HEK293 (cell line): Measurements from ENCODE around the gene SRGAP2C.
"Not testable (repeated sequence)": the region's sequence is repeated elsewhere in the genome, so short reads cannot be mapped to it uniquely, and the experiment has no call there.

ENCODE experiments used
- GLIS2 ChIP-seq: fragments of 450-650 bp; formaldehyde crosslinking; IDR thresholded peaks from 2 replicates; pipeline ENCODE4 v1.5.1; 2016; ENCODE audit warnings: missing biosample characterization, missing genetic modification characterization
- HOXA7 ChIP-seq: sonication (generic); formaldehyde crosslinking; IDR thresholded peaks from 2 replicates; pipeline ENCODE4 v1.8.1; 2022; ENCODE audit warnings: missing genetic modification reagents, borderline replicate concordance
- SALL2 ChIP-seq: fragments of 450-650 bp; formaldehyde crosslinking; IDR thresholded peaks from 2 replicates; pipeline ENCODE4 v1.5.0; 2017; ENCODE audit warnings: missing biosample characterization, mild to moderate bottlenecking, missing genetic modification characterization, borderline replicate concordance
- ZBTB7A ChIP-seq: fragments of 450-650 bp; formaldehyde crosslinking; IDR thresholded peaks from 2 replicates; pipeline ENCODE4 v1.5.1; 2016; ENCODE audit warnings: low read depth, missing biosample characterization, missing genetic modification characterization
- ZFP37 ChIP-seq: fragments of 450-650 bp; formaldehyde crosslinking; IDR thresholded peaks from 2 replicates; pipeline ENCODE4 v1.5.1; 2016; ENCODE audit warnings: missing biosample characterization, missing genetic modification characterization
- ZNF2 ChIP-seq: fragments of 450-650 bp; formaldehyde crosslinking; IDR thresholded peaks from 2 replicates; pipeline ENCODE4 v1.5.1; 2016; ENCODE audit warnings: missing biosample characterization, missing genetic modification characterization
- ZNF433 ChIP-seq: fragments of 450-650 bp; formaldehyde crosslinking; IDR thresholded peaks from 2 replicates; pipeline ENCODE4 v1.5.1; 2016; ENCODE audit warnings: missing biosample characterization, missing genetic modification characterization, low read depth
- ZNF621 ChIP-seq: fragments of 450-650 bp; formaldehyde crosslinking; IDR thresholded peaks from 2 replicates; pipeline ENCODE4 v1.5.1; 2017; ENCODE audit warnings: missing biosample characterization, missing genetic modification characterization
- ZNF701 ChIP-seq: fragments of 450-650 bp; formaldehyde crosslinking; IDR thresholded peaks from 2 replicates; pipeline ENCODE4 v1.5.1; 2016; ENCODE audit warnings: missing biosample characterization, missing genetic modification characterization
- TF ChIP-seq, protein P1 (sequence below): fragments of 450-650 bp; formaldehyde crosslinking; IDR thresholded peaks from 2 replicates; pipeline ENCODE4 v1.5.1; 2016; ENCODE audit warnings: missing biosample characterization, missing genetic modification characterization, borderline replicate concordance
- TF ChIP-seq, protein P2 (sequence below): fragments of 450-650 bp; formaldehyde crosslinking; IDR thresholded peaks from 2 replicates; pipeline ENCODE4 v1.5.1; 2016; ENCODE audit warnings: missing biosample characterization, missing genetic modification characterization
- TF ChIP-seq, protein P3 (sequence below): fragments of 450-650 bp; formaldehyde crosslinking; IDR thresholded peaks from 2 replicates; pipeline ENCODE4 v1.5.1; 2016; ENCODE audit warnings: missing biosample characterization, missing genetic modification characterization
- TF ChIP-seq, protein P4 (sequence below): fragments of 450-650 bp; formaldehyde crosslinking; IDR thresholded peaks from 2 replicates; pipeline ENCODE4 v1.5.1; 2016; ENCODE audit warnings: missing biosample characterization, missing genetic modification characterization

DNA sequence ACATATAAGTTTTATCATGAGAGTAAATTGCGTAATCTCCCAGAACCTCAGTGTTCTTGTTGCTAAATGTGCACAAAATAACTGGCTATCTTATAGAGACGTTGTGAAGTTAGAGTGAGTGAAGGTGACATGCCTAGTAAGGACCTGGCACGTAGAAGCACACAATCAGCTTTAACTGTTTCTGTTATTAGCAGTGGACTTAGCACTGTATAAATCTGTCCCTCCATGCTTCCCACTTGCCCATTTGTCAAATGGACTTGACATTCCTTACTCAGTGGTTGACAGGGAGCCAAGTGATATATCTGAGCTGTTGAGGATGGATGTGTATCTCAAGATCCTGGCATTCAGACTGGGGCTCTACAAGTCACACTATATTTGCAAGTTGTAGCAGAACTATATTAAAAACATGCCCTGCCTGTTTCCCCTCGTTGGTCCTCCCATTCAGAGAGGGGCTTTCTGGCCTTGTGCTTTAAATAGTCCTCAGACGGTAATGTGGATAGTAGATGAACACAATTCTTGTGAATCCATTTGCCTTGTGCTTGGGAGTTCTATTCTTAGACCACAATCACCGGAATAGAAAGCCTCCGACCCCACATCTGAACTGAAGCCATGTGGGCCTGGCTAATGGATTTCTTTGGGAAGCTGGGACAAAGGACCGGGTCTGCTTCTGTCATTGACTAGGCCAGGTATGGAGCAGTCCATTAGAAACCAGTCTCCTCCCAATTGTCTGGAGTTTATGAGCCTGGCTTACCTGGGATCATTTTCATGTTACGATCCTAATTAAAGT is 43.0 kb downstream of the SRGAP2C start:
- TF ChIP-seq, protein P1, sequence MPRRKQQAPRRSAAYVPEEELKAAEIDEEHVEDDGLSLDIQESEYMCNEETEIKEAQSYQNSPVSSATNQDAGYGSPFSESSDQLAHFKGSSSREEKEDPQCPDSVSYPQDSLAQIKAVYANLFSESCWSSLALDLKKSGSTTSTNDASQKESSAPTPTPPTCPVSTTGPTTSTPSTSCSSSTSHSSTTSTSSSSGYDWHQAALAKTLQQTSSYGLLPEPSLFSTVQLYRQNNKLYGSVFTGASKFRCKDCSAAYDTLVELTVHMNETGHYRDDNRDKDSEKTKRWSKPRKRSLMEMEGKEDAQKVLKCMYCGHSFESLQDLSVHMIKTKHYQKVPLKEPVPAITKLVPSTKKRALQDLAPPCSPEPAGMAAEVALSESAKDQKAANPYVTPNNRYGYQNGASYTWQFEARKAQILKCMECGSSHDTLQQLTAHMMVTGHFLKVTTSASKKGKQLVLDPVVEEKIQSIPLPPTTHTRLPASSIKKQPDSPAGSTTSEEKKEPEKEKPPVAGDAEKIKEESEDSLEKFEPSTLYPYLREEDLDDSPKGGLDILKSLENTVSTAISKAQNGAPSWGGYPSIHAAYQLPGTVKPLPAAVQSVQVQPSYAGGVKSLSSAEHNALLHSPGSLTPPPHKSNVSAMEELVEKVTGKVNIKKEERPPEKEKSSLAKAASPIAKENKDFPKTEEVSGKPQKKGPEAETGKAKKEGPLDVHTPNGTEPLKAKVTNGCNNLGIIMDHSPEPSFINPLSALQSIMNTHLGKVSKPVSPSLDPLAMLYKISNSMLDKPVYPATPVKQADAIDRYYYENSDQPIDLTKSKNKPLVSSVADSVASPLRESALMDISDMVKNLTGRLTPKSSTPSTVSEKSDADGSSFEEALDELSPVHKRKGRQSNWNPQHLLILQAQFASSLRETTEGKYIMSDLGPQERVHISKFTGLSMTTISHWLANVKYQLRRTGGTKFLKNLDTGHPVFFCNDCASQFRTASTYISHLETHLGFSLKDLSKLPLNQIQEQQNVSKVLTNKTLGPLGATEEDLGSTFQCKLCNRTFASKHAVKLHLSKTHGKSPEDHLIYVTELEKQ, result not testable (repeated sequence)
- TF ChIP-seq, protein P2, sequence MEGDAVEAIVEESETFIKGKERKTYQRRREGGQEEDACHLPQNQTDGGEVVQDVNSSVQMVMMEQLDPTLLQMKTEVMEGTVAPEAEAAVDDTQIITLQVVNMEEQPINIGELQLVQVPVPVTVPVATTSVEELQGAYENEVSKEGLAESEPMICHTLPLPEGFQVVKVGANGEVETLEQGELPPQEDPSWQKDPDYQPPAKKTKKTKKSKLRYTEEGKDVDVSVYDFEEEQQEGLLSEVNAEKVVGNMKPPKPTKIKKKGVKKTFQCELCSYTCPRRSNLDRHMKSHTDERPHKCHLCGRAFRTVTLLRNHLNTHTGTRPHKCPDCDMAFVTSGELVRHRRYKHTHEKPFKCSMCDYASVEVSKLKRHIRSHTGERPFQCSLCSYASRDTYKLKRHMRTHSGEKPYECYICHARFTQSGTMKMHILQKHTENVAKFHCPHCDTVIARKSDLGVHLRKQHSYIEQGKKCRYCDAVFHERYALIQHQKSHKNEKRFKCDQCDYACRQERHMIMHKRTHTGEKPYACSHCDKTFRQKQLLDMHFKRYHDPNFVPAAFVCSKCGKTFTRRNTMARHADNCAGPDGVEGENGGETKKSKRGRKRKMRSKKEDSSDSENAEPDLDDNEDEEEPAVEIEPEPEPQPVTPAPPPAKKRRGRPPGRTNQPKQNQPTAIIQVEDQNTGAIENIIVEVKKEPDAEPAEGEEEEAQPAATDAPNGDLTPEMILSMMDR (tag by site-specific recombination), result not testable (repeated sequence)
- TF ChIP-seq, protein P3, sequence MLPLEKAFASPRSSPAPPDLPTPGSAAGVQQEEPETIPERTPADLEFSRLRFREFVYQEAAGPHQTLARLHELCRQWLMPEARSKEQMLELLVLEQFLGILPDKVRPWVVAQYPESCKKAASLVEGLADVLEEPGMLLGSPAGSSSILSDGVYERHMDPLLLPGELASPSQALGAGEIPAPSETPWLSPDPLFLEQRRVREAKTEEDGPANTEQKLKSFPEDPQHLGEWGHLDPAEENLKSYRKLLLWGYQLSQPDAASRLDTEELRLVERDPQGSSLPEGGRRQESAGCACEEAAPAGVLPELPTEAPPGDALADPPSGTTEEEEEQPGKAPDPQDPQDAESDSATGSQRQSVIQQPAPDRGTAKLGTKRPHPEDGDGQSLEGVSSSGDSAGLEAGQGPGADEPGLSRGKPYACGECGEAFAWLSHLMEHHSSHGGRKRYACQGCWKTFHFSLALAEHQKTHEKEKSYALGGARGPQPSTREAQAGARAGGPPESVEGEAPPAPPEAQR, result not testable (repeated sequence)
- TF ChIP-seq ZNF621 (tag by site-specific recombination); ZNF701 (tag by site-specific recombination); ZFP37 (tag by site-specific recombination); GLIS2 (tag by site-specific recombination); ZNF2; HOXA7 (CRISPR knock-in tag); ZBTB7A (tag by site-specific recombination); SALL2 (tag by site-specific recombination); ZNF433 (tag by site-specific recombination): not testable (repeated sequence)
- TF ChIP-seq, protein P4, sequence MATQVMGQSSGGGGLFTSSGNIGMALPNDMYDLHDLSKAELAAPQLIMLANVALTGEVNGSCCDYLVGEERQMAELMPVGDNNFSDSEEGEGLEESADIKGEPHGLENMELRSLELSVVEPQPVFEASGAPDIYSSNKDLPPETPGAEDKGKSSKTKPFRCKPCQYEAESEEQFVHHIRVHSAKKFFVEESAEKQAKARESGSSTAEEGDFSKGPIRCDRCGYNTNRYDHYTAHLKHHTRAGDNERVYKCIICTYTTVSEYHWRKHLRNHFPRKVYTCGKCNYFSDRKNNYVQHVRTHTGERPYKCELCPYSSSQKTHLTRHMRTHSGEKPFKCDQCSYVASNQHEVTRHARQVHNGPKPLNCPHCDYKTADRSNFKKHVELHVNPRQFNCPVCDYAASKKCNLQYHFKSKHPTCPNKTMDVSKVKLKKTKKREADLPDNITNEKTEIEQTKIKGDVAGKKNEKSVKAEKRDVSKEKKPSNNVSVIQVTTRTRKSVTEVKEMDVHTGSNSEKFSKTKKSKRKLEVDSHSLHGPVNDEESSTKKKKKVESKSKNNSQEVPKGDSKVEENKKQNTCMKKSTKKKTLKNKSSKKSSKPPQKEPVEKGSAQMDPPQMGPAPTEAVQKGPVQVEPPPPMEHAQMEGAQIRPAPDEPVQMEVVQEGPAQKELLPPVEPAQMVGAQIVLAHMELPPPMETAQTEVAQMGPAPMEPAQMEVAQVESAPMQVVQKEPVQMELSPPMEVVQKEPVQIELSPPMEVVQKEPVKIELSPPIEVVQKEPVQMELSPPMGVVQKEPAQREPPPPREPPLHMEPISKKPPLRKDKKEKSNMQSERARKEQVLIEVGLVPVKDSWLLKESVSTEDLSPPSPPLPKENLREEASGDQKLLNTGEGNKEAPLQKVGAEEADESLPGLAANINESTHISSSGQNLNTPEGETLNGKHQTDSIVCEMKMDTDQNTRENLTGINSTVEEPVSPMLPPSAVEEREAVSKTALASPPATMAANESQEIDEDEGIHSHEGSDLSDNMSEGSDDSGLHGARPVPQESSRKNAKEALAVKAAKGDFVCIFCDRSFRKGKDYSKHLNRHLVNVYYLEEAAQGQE, result not testable (repeated sequence)
